GM23248 (cell line): Measurements from ENCODE around the gene MINK1. TPM values are rescaled to one million over a fixed set of nuclear protein-coding genes. Genes with fewer than 3 reads are reported as not detected.
A peak's percentile ranks its signal among the peaks of the same experiment; 100 is the strongest.

ENCODE experiments used
- DNase-seq: peaks from one replicate; pipeline ENCODE4 v3.0.0-alpha.2; 2015
- H2AFZ ChIP-seq: fragments of 200-600 bp; sonication (generic); 2 replicates; pipeline ENCODE4 v1.6.1; 2016; ENCODE audit warnings: antibody characterized with exemption
- H3F3A ChIP-seq: fragments of 200-600 bp; sonication (generic); 2 replicates; pipeline ENCODE4 v1.6.1; 2016; ENCODE audit warnings: mild to moderate bottlenecking, antibody characterized with exemption, mixed run types; ENCODE audit not compliant: insufficient read depth
- H3K27ac ChIP-seq: fragments of 200-600 bp; sonication (generic); 2 replicates; pipeline ENCODE4 v1.5.1; 2016; ENCODE audit warnings: mild to moderate bottlenecking
- H3K27me3 ChIP-seq: fragments of 200-600 bp; sonication (generic); replicated peaks from 2 replicates; pipeline ENCODE4 v1.6.1; 2016; ENCODE audit warnings: mild to moderate bottlenecking; ENCODE audit not compliant: insufficient read depth
- H3K36me3 ChIP-seq: fragments of 200-600 bp; sonication (generic); 2 replicates; pipeline ENCODE4 v1.6.1; 2016; ENCODE audit warnings: low read depth, mild to moderate bottlenecking
- H3K4me1 ChIP-seq: fragments of 200-600 bp; sonication (generic); 2 replicates; pipeline ENCODE4 v1.6.1; 2016; ENCODE audit warnings: mild to moderate bottlenecking; ENCODE audit not compliant: insufficient read depth
- H3K4me2 ChIP-seq: fragments of 200-600 bp; sonication (generic); one replicate; pipeline ENCODE4 v1.6.1; 2016; ENCODE audit warnings: mild to moderate bottlenecking; ENCODE audit not compliant: unreplicated experiment
- H3K4me3 ChIP-seq: fragments of 200-600 bp; sonication (generic); 2 replicates; pipeline ENCODE4 v1.5.1; 2016; ENCODE audit warnings: mild to moderate bottlenecking
- H3K79me2 ChIP-seq: fragments of 200-600 bp; sonication (generic); 2 replicates; pipeline ENCODE4 v1.6.1; 2016; ENCODE audit warnings: mild to moderate bottlenecking; ENCODE audit not compliant: insufficient read depth
- H3K9ac ChIP-seq: fragments of 200-600 bp; sonication (generic); 2 replicates; pipeline ENCODE4 v1.6.1; 2016; ENCODE audit warnings: mild to moderate bottlenecking
- H3K9me2 ChIP-seq: fragments of 200-600 bp; sonication (generic); 2 replicates; pipeline ENCODE4 v1.6.1; 2016; ENCODE audit warnings: mixed run types, mild to moderate bottlenecking, moderate library complexity; ENCODE audit not compliant: insufficient read depth
- H3K9me3 ChIP-seq: fragments of 200-600 bp; sonication (generic); one replicate; pipeline ENCODE4 v1.6.1; 2017; ENCODE audit warnings: low read depth
- H4K20me1 ChIP-seq: fragments of 200-600 bp; sonication (generic); 2 replicates; pipeline ENCODE4 v1.6.0; 2016; ENCODE audit not compliant: insufficient read depth
- EZH2 ChIP-seq: fragments of 200-600 bp; sonication (generic); IDR thresholded peaks from 2 replicates; pipeline ENCODE4 v1.6.1; 2018; ENCODE audit warnings: antibody characterized with exemption, mild to moderate bottlenecking; ENCODE audit not compliant: insufficient read depth, poor library complexity, severe bottlenecking
- EZH2phosphoT487 ChIP-seq: fragments of 200-600 bp; sonication (generic); IDR thresholded peaks from 2 replicates; pipeline ENCODE4 v1.6.1; 2018; ENCODE audit warnings: antibody characterized with exemption, moderate library complexity, mild to moderate bottlenecking, low read depth; ENCODE audit not compliant: insufficient read depth
- whole genome bisulfite sequencing, 2 experiments: methylation state at CpG; one replicate each; pipeline ENCODE4 v1.1.6; 2015 to 2017; ENCODE audit warnings: low lambda C conversion rate in 2 of 2, low coverage in 1 of 2; ENCODE audit errors: missing lambda C conversion rate in 2 of 2; 5-methylcytosine and 5-hydroxymethylcytosine counted together
- in situ Hi-C: fragments of 300-500 bp; cut with MboI; formaldehyde crosslinking; loops from 2 replicates; pipeline ENCODE4 v1.15.0; 2020
- polyA plus RNA-seq: library from polyadenylated mRNA; unstranded; fragments of >200 nt; fragmentation: Nextera tagmentation; extraction: Ambion mirVana; gene quantifications from 2 replicates; pipeline ENCODE4 v1.2.1, GENCODE V29; 2016
- total RNA-seq: library from RNA; depleted of rRNA; stranded (reverse); fragments of >200 nt; shearing (Covaris generic); gene quantifications from 2 replicates; pipeline ENCODE4 v1.2.3, GENCODE V29; 2014

Gene MINK1
- total and polyA plus RNA-seq, 2 experiments from 2014 or later: 21.0 to 34.5 TPM

DNA sequence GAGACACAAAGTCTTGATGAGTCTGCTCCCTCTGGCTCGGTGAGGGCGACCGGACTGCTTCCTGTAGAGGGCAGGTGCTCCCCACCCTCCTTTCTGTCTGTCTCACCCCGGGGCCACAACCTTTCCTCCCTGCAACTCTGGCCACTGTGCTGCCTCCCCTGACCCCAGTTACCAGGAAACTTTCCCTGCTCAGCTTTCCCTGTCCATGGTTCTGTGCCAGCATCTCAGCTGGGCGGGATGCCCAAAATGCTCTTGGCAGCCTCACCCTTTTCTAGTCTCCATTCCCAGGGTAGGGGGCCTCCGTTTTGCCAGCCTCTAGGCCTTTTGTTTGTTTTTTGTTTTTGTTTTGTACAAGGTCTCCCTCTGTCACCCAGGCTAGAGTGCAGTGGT is 24.8 kb upstream of the MINK1 start:
- Histone ChIP-seq H3K4me2 (no peak overlapping the region), H3K79me2 (no peaks in the 10 kb centered on the region), H4K20me1 (no peaks in the 10 kb centered on the region), H3K4me3 (no peak overlapping the region), H3K36me3 (no peaks in the 10 kb centered on the region), H3K9me3 (no peaks in the 10 kb centered on the region), H3K4me1 (peaks cover 4% of the 10 kb centered on the region; the same call in 1 of the 2 replicates), H3K9ac (no peak overlapping the region), H3F3A (no peaks in the 10 kb centered on the region), H3K27me3 (no peaks in the 10 kb centered on the region), H3K9me2 (no peaks in the 10 kb centered on the region), H2AFZ (no peak overlapping the region), H3K27ac (no peak overlapping the region)
- 81 to 84% methylated on average over 6 of the region's 6 CpGs for WGBS, 2 experiments
- no peak for TF ChIP-seq EZH2
- no peak for TF ChIP-seq EZH2phosphoT487
- in situ Hi-C loops: no loop called here
- peak; percentile 20 for DNase-seq

GRCh38 chr17:4810696-4811290 is 22.3 kb upstream of the MINK1 start:
- no peaks in the 10 kb centered on the region for H3K27me3 ChIP-seq
- DNase-seq: no peak
- H3K36me3 ChIP-seq: no peaks in the 10 kb centered on the region
- no peak overlapping the region for H2AFZ ChIP-seq
- peaks cover 4% of the 10 kb centered on the region; the same call in 1 of the 2 replicates for H3K4me1 ChIP-seq
- no peaks in the 10 kb centered on the region for H4K20me1 ChIP-seq
- 82 to 84% methylated on average over 13 of the region's 13 CpGs for WGBS, 2 experiments
- no peaks in the 10 kb centered on the region for H3K9me3 ChIP-seq
- no peak overlapping the region for H3K4me3 ChIP-seq
- H3K4me2 ChIP-seq: no peak overlapping the region
- TF ChIP-seq EZH2 (no peak), EZH2phosphoT487 (no peak)
- no peak overlapping the region for H3K27ac ChIP-seq
- H3F3A ChIP-seq: no peaks in the 10 kb centered on the region
- no peaks in the 10 kb centered on the region for H3K79me2 ChIP-seq
- H3K9me2 ChIP-seq: no peaks in the 10 kb centered on the region
- in situ Hi-C loops: no loop called here
- H3K9ac ChIP-seq: no peak overlapping the region

DNA sequence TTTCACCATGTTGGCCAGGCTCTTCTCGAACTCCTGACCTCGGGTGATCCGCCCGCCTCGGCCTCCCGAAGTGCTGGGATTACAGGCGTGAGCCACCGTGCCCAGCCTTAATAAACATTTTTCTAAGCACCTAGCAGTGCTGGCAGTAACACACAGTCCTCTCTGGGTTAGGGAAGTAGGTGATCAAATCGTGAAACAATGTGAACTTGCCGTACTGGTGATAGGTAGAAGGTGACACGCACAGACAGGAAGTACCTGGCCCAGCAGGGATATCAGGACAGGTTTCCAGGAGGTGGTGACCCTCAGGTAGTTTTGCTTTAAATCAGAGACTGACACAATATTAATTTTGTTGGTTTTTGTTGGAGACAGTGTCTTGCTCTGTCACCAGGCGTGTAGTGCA is 21.7 kb upstream of the MINK1 start:
- H3K4me1 ChIP-seq: no peaks in the 10 kb centered on the region
- no peak overlapping the region for H3K4me3 ChIP-seq
- no peaks in the 10 kb centered on the region for H3K27me3 ChIP-seq
- H3K79me2 ChIP-seq: no peaks in the 10 kb centered on the region
- 90 to 94% methylated on average over 12 of the region's 12 CpGs for WGBS, 2 experiments
- no peak overlapping the region for H3K4me2 ChIP-seq
- H2AFZ ChIP-seq: no peak overlapping the region
- H3K9me3 ChIP-seq: no peaks in the 10 kb centered on the region
- H3F3A ChIP-seq: no peaks in the 10 kb centered on the region
- H3K27ac ChIP-seq: no peak overlapping the region
- TF ChIP-seq EZH2 (no peak), EZH2phosphoT487 (no peak)
- no peak overlapping the region for H3K9ac ChIP-seq
- DNase-seq: no peak
- H3K36me3 ChIP-seq: no peaks in the 10 kb centered on the region
- no peaks in the 10 kb centered on the region for H4K20me1 ChIP-seq
- in situ Hi-C loops: no loop called here
- no peaks in the 10 kb centered on the region for H3K9me2 ChIP-seq

DNA sequence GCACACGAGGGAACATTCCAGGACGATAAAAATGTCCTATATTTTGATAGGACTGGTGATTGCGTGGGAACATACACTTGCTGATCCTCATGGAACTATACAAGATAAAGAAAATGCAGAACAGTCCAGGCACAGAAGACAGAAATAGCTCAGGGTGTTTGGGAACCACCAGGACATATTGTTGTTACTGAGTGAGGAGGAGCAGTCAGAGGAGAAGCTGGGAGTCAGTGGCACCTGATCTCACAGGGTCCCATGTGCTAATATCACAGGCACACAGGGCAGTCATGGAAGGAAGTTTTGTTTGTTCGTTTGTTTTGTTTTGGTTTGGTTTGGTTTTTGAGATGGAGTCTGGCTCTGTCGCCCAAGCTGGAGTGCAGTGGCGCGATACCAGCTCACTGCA is 20.4 kb upstream of the MINK1 start:
- Histone ChIP-seq H2AFZ (no peak overlapping the region), H3K36me3 (no peaks in the 10 kb centered on the region), H3K27ac (no peak overlapping the region), H3K9me3 (no peaks in the 10 kb centered on the region), H3K27me3 (no peaks in the 10 kb centered on the region), H3K9me2 (no peaks in the 10 kb centered on the region), H3K4me1 (no peaks in the 10 kb centered on the region), H3K79me2 (no peaks in the 10 kb centered on the region), H3F3A (no peaks in the 10 kb centered on the region), H3K4me2 (no peak overlapping the region), H4K20me1 (no peaks in the 10 kb centered on the region), H3K4me3 (no peak overlapping the region), H3K9ac (no peak overlapping the region)
- WGBS, 2 experiments: 93% methylated on average over 7 of the region's 7 CpGs
- DNase-seq: no peak
- in situ Hi-C loops: no loop called here
- TF ChIP-seq EZH2: no peak

DNA sequence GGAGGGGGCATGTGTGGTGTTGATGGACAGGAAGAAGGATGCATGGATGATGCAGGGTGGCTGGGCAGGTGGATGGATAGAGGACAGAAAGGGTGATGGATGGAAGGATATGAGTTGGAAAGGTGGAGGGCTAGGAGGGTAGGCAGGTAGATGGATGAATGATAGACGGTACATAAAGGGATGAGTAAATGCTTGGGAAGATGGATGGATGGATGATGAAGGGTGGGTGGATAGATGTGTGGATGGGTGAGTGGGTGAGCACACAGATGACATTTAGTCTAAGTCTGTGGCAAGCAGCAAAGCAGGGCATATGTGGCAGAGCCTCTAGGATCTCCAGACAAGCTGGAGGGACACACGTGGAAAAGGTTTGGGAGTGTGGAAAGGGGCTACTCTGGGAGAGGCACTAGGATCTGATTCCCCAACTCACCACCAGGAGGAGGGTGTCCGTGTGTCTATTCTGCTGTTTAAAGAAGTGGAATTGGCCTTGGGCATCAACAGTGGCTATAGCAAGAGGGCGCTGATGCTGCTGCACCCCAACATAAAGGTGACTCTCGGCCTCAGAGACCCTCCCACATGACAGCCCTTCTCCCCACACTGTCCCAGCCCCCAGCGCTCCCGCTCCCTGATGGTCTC is 18.0 kb upstream of the MINK1 start:
- H3K79me2 ChIP-seq: no peaks in the 10 kb centered on the region
- H3K9me2 ChIP-seq: no peaks in the 10 kb centered on the region
- H3K9me3 ChIP-seq: no peaks in the 10 kb centered on the region
- DNase-seq: peak; percentile 15
- no peaks in the 10 kb centered on the region for H3K4me1 ChIP-seq
- H2AFZ ChIP-seq: no peak overlapping the region
- H3K27ac ChIP-seq: no peak overlapping the region
- no peaks in the 10 kb centered on the region for H4K20me1 ChIP-seq
- no peak overlapping the region for H3K4me2 ChIP-seq
- H3K27me3 ChIP-seq: no peaks in the 10 kb centered on the region
- no peaks in the 10 kb centered on the region for H3F3A ChIP-seq
- WGBS, 2 experiments: 86 to 87% methylated on average over 7 of the region's 7 CpGs
- H3K9ac ChIP-seq: no peak overlapping the region
- no peak for TF ChIP-seq EZH2phosphoT487
- H3K36me3 ChIP-seq: no peaks in the 10 kb centered on the region
- in situ Hi-C loops: no loop called here
- H3K4me3 ChIP-seq: no peak overlapping the region
